ENCODE results near the gene BCL2.

DNA sequence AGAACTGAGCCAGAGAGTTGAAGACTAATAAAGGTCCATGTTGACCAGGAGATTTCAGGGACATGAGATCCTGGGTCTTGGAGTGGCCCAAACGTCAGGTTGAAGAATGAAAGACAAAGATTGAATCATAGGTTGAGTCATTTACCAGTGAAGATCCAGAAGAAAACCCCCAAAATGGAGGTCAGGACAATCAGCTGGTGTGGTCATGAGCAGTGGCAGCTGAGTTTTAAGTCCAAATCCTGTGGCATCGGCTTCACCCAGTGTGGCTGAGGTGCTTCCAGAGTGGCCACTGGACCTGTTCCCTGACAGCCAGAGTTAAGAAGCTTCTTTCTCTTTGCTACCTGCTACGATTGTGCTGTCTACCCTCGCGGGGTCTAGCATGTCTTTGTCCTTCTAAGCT lies 234.0 kb downstream of the BCL2 start:
- TF ChIP-seq, protein P1, sequence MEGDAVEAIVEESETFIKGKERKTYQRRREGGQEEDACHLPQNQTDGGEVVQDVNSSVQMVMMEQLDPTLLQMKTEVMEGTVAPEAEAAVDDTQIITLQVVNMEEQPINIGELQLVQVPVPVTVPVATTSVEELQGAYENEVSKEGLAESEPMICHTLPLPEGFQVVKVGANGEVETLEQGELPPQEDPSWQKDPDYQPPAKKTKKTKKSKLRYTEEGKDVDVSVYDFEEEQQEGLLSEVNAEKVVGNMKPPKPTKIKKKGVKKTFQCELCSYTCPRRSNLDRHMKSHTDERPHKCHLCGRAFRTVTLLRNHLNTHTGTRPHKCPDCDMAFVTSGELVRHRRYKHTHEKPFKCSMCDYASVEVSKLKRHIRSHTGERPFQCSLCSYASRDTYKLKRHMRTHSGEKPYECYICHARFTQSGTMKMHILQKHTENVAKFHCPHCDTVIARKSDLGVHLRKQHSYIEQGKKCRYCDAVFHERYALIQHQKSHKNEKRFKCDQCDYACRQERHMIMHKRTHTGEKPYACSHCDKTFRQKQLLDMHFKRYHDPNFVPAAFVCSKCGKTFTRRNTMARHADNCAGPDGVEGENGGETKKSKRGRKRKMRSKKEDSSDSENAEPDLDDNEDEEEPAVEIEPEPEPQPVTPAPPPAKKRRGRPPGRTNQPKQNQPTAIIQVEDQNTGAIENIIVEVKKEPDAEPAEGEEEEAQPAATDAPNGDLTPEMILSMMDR (IDR thresholded peaks at IDR 0.05; ENCODE audit: low read depth, low read length) = no peak
- TF ChIP-seq EZH2phosphoT487 (IDR thresholded peaks at IDR 0.05; ENCODE audit: low read depth) = no peak
